ENCODE measurements around the gene SRPX2.

- TF ChIP-seq POLR2A (IDR thresholded peaks at IDR 0.05) (no peak), EP300 (IDR thresholded peaks at IDR 0.05) (no peak)
- TF ChIP-seq, protein P1, sequence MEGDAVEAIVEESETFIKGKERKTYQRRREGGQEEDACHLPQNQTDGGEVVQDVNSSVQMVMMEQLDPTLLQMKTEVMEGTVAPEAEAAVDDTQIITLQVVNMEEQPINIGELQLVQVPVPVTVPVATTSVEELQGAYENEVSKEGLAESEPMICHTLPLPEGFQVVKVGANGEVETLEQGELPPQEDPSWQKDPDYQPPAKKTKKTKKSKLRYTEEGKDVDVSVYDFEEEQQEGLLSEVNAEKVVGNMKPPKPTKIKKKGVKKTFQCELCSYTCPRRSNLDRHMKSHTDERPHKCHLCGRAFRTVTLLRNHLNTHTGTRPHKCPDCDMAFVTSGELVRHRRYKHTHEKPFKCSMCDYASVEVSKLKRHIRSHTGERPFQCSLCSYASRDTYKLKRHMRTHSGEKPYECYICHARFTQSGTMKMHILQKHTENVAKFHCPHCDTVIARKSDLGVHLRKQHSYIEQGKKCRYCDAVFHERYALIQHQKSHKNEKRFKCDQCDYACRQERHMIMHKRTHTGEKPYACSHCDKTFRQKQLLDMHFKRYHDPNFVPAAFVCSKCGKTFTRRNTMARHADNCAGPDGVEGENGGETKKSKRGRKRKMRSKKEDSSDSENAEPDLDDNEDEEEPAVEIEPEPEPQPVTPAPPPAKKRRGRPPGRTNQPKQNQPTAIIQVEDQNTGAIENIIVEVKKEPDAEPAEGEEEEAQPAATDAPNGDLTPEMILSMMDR (IDR thresholded peaks at IDR 0.05): no peak
Measured at GRCh38 chrX:100663642-100664041, 19.6 kb downstream of the SRPX2 start.
